Activated CD4-positive, CD25-positive, alpha-beta regulatory T cell (primary cell): ENCODE data around the gene MAEA.
A peak's percentile ranks its signal among the peaks of the same experiment; 100 is the strongest.

Experiments
- DNase-seq, 4 experiments: peaks; one replicate each; lab custom pipeline; 2025; lab: John Stamatoyannopoulos, UW

The MAEA gene

DNA sequence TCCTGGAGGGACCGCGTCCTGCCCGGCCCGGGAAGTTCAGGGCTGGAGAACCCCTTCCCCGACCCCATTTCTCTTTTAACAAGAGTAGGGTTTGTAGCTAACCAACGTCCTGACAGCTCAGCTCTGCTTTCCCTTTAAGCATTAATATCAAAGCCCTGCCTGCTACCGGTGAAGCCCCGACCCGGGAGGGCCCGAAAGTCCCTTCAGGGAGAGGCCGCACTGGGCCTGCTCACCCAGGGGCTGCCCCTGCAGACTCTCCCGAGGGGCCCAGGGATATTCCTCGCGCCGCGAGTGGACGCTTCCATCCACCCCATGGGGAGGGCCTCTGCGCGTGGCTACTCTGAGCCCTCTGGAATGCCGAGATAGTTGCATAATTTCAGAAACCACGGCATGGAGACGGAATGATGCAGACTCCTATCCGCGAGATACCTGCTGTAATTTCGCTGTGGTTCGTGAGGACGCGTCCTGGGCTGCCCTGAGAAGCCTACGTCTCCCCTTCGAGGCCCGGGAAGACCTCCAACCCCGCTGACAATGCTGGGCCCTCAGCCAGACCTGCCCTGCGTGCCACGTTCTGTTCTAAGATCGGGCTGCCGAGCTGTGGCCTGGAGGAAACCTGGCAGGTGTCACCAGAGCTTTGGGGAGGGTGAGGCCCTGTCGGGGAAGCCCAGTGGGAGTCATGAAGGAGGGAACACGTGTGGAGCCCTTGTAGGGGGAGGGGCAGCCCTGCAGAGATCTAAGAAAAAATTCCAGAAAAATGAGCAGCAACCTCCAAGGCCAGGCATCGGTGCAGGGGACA lies 39.8 kb upstream of the MAEA start:
- DNase-seq = peak in 2 of 4 experiments; percentile 46 to 49

DNA sequence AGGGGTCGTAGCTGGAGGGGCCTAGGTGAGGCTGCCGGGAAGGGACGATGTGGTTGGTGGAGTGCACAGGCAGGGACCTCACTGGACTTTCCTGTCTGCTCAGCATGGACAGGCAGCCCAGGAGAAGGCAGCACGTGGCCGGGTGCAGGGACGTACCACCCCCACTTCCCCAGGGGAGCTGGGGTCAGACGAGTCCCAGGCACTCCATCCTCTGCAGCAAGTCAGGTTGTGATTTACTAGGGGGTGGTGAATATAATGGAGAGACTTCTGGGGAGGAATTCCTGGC lies 39.2 kb upstream of the MAEA start:
- DNase-seq = no peak

DNA sequence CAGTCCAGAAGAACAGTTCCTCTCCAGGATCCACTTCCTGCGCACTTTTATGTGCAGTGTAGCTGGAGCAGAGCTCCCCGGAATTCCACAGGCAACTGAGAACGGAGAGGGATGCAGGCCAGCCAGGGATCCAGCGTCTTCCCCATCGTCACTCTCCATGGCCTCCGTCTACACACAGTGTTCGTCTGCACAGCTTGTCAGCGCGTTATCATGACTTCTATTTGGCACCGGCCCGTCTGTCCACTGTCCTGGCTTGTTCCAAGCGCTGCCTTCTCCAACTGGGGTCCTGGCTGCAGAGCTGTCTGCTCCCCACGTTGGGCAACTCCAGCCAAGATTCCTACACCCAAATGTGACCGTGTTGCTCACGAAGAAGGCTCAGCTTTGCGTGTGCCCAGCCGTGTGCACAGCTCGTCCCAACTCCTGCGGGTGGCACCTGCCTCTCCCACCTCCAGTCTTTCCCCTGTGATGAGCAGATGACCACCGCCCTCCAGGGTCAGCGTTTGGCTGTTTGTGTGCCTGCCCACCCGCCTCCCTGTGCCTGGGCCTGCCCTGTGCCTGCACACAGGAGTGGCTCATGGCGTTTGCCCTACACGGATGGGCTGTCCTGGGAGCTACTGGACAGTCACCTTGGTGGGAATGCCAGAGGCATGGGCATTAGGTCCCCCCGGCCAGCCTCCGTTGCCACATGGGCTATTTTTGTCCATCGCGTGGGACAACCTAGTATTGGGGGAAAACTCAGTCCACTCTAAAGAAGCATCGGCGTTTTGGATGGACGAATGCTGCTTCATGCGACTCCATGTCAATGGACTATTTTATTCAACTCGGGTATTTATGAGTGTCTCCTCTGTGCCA lies 38.5 kb upstream of the MAEA start:
- DNase-seq = no peak

DNA sequence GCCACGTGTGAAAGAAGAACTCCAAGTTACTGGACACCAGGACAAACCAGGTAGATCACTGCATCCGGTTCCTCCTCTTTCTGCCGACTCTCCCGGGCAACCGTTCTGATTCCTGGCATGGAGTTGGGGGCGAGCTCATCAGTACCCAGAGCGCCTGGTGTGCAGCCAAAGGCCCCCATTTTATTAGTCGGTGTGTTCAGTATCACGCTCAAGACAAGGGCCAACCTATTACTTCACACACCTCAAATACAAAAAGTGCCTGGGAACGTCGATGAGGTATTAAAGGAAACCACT lies 38.0 kb upstream of the MAEA start:
- DNase-seq = no peak

DNA sequence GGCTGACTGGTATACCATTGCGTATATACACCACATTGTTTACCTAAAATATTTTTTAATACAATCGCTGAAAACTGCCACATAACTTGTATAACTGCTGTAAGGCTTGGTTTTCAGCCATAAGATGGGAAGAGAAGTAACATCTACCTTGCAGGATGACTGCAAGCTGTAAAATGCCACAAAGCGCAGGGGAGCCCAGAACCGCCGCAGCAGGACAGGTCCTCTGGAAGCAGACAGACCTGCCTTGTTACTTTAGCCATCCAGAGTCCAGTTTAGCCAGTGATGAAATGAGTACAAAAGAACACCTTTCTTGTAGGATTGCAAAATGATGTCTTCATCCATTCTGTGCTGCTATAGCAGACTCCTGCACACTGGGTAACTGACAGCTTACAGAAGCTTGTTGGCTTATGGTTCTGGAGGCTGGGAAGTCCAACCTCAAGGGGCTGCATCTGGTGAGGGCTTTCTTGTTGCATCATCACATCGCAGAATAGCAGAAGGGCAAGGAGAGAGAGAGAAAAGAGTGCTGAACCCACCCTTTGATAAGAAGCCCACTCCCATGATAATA lies 36.7 kb upstream of the MAEA start:
- DNase-seq = no peak

DNA sequence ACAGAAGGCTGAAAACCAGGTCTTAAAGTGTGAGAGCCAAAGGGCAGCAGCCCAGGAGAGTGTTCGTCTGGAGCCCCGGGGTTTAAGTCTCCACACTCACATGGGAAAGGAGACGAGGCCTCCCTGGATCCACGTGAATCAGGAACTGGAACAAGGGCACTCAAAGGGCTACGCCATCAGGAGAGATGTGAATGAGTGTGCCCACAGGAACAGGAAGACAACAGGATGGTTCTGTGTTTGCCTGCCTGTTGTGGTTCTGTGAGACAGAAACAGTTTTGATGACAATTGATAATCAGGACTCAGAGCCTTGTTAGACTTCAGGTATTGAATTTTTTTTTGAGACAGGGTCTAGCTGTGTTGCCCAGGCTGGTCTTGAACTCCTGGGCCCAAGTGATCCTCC lies 35.9 kb upstream of the MAEA start:
- no peak for DNase-seq

DNA sequence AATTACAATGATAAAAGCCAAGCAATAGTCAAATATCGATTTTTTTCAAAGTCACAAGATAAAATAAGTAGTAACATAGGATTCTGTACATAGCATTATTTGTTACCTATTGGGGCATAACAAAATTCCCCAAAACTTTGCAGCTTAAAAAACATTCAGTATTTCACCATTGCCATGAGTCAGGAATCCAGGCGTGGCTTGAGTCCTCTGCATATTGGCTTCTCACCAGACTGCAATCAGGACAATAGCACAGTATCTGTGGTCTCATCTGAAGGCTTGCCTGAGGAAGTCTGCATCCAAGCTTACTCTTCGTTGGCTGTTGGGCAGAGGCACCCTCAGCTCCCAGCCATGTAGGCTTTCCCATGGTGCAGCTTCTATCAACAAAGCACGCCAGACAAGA lies 34.5 kb upstream of the MAEA start:
- DNase-seq = no peak

DNA sequence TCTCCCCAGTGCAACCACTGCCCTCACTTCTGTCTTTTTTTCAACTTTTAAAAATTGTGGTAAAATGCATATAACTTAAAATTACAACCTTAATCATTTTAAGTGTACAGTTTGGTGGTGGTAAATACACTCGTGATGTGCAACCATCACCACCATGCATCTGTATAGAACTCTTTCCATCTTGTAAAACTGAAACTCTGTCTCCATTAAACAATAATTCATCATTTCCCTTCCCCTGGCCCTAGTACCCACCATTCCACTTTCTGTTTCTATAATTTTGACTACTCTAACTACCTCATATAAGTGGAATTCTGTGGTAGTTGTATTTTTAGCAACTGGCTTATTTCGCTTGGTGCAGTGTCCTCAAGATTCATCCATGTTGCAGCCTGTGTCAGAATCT lies 34.0 kb upstream of the MAEA start:
- no peak for DNase-seq

DNA sequence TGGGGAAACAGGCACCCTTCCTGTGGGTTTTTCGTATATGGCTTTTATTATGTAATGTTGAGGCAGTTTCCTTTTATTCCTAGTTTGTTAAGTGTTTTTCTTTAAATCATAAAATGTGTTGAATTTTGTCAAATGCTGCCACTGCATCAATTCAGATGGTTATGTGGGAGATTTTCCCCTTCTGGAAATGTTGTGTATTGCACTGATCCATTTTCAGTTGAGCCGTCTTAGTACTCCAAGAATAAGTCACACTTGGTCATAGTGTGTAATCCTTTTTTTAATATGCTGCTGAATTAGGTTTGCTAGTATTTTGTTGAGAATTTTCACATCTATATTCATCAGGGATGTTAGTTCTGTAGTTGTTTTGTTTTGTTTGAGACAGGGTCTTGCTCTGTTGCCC lies 31.2 kb upstream of the MAEA start:
- DNase-seq = no peak

DNA sequence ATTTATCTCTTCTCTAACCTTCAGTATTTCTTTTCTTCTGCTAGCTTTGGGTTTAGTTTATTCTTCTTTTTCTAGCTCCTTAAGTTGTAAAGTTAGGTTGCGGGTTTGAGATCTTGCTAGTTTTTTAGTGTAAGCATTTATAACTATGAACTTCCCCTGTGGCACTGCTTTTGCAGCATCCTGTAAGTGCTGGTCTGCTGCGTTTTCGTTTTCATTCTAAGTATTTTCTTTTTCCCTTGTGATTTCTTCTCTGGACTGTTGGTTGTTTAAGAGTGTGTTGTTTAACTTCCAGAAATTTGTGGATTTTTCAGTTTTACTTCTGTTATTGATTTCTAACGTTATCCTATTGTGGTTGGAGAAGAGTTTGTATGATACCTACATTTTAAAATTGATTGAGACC lies 29.7 kb upstream of the MAEA start:
- no peak for DNase-seq

DNA sequence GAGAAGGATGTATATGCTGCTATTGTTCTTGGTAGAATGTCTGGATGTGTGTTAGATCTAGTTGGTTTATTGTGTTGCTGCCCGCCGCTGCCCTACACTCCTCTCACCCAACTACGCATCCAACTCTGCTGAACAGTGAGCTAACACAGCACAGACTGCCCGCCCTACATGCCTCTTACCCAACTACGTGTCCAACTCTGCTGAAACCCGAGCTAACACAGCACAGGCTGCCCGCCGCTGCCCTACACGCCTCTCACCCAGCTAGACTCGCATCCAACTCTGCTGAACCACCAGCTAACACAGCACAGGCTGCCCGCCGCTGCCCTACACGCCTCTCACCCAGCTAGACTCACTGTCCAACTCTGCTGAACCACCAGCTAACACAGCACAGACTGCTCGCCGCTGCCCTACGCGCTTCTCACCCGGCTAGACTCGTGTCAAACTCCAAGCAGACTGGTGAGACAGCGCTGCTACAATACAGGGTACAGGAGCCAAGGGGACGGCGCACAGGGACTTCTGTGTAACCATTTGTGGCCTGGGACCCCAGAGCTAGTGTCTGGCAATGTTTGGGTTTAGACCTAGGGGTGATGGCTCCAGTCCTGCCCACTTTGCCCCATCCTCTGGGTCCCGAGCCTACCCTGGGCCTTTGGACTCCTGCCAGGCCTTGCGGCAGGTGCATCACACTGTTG lies 29.1 kb upstream of the MAEA start:
- DNase-seq = no peak

DNA sequence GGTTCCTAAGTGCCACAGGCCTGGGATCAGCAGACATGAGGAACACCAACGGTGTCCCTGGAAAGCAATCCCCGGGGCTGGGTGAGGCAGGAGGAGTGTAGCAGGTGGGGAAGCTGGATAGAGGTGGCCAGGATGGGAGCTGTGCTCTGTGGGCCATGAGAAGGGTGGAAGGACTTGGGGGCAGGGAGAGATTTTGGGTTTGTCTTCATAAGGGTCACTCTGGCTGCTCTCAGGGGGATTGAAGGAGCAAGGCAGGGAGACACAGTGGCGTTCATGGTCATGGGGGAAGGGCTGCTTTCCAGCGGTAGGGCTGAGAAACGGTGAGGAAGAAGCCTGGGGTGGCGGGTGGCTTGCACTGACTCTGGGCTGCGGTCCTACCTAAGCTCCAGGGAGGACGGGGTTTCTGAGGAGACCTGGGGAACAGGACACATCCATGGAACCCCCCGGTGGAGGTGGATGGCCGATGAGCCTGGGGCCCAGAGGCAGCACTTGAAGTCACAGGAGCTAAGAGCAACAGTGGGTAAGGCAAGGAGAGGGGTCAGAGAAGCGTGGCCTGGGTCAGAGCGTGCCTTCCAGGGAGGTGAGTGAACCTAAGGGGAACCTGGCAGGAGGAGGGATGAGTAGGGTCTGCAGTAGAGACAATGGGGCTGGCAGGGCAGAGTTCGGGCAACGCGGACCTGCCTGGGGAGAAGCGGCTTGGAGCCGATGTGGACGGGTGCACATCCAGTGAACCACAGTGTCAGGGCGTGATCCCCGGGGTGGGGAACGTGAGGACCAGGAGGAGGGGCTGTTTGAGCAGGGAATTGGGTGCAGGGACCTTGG lies 28.4 kb upstream of the MAEA start:
- DNase-seq = no peak

DNA sequence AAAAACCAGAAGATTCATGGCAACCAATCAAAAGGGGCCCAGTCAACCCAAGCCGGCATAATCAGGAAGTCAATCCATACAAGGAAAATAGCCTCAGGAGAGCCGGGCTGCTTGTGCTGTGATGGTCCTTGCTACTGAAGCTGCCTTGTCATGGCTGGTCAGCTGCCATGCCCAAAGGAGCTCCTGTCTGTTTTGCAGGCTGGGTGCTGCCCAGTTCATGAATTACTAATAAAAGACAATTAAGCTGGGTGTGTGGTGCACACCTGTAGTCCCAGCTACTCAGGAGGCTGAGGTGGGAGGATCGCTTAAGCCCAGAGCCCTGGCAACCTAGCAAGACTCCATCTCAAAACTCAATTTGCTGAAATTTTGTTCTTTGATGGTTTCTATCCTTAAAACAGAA lies 24.7 kb upstream of the MAEA start:
- DNase-seq = no peak

DNA sequence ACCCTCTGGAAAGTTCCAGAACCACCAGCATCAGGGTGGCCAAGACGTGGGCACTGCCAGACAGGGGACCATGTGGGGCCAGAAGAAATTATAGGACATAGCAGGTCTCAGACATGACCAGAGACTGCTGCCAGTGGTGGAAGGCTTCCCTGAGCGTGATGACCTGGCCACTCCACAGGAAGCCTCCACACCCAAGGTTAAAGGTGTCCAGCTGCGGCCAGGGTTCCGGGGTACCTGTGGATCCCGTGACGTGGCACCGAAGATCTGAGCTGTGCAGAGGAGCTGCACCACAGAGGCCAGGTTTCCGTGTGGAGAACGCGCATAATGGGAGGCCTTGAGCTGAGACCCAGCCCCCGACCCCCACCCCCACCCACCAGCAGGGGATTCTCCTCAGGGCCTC lies 24.3 kb upstream of the MAEA start:
- DNase-seq = no peak

DNA sequence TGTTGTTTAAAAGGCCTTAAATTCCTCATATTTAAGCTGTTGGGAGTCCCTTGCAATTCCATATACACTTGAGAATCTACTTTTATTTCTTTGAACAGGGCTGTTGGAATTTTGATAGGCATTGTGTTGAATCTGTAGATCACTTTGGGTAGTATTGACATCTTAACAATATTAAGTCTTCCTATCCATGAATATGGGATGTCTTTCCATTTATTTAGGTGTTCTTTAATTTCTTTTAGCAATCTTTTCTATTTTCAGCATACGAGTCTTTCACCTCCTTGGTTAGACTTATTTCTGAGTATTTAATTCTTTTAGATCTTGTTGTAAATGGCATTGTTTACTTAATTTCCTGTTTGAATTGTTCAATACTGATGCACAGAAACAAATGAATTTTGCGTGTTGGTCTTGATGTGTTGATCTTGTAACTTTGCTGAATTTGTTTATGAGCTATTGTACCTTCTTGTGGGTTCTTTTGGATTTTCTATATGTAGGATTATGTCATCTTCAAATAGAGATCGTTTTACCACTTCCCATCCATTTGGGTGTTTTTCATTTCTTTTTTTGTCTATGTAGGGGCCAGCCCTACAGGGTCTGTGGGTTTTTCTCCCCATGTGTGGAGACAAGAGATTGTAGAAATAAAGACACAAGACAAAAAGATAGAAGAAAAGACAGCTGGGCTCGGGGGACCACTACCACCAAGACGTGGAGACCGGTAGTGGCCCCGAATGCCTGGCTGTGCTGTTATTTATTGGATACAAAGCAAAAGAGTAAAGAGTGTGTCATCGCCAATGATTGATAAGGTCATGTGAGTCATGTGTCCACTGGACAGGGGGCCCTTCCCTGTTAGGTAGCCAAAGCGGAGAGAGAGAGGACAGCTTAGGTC lies 22.6 kb upstream of the MAEA start:
- DNase-seq = no peak

DNA sequence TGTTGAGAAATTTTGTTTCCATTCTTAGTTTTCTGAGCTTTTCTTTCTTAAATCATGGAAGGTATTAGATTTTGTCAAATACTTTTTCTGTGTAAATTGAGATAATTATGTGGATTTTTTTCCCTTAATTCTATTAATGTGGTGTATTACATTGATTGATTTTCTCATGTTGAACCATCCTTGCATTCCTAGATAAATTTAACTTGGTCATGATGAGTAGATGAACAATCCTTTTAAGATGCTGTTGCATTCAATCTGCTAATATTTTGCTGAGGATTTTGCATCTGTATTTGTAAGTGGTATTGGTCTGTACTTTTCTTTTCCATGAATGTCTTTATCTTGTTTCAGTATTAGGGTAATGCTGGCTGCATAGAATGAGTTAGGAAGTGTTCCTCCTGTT lies 20.5 kb upstream of the MAEA start:
- DNase-seq = no peak

DNA sequence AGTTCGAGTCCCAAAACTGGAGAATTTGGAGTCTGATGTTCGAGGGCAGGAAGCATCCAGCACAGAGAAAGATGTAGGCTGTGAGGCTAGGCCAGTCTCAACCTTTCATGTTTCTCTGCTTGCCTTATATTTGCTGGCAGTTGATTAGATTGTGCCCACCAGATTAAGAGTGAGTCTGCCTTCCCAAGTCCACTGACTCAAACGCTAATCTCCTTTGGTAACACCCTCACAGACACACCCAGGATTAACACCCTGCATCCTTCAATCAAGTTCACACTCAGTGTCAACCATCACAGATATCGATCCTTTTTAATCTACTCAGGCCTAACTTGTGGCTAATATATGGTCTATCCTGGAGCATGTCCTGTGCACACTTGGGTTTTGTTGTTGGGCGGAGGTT lies 18.0 kb upstream of the MAEA start:
- DNase-seq = no peak

DNA sequence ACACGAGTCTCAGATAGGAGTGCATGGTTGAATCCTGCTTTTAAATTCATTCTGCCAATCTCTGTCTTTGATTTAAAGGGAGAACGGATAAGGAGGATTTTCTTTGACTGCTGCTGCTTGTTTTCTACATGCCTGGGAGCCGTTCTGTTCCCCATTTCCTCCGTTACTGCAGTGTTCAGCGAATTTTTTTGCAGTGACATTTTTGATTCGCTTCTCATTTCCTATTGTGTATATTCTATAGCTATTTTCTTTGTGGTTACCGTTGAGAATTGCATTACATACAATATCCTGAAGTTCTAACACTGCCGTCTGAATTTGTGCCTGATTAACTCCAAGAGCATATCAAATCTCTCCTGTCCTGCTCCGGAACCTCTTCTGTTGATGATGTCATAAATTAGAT lies 14.8 kb upstream of the MAEA start:
- no peak for DNase-seq

DNA sequence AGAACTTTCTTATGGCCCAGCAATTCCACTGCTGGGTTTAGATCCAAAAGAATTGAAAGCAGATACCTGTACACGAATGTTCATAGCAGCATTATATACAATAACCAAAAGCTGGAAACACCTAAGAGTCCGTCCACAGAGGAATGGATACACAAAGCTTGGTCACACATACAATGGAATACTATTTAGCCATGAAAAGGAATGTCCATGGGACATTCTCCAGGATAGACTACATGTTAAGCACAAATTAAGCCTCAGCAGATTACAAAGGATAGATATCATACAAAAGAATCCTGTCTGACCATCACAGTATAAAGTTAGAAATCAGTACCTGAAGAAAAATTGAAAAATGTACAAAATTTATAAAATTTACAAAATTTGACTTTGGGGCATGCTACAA lies 12.7 kb upstream of the MAEA start:
- DNase-seq = no peak

DNA sequence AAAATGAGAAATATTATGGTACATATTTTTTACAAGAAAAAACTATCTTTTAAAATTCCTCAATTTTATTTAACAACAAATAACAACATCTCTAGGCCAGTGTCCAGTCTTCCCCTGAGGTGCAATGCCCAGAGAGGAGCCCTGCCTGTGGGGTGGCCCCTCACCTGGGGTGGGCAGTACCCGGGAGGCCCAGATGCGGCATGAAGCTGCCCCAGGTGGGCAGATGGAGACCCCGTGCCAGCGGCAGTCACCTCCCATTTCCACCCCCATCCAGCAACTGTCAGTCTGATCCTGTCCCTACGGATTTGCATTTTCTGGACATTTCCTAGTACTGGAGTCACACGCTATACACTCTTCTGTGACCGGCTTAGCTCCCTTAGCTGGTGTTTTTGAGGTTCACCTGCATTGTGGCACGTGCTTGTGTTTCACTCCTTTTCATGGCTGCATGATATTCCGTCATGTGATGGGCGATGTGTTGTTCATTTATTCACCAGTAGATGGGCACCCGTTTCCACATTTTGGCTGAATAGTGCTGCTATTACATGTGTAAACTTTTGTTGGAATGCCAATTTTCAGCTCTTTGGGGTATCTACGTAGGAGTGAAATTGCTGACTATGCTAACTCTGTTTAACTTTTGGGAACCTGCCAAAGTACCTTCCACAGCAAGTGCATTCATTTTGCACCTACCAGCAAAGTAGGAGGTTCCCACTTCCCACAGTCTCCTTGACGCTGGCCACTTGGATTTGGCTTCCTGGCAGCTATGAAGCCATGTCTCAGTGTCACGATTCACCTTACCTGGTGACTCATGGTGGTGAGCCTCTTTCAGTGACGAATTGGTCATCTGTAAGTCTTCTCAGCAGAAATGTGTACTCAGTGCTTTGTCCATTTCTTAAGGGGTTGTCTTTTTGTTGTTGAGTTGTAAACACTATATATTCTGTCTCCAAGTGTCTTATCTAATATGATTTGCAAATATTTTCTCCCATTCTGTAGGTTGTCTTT lies 11.7 kb upstream of the MAEA start:
- DNase-seq = no peak
